Measurements from ENCODE around the gene NISCH. TPM values are rescaled to one million over a fixed set of nuclear protein-coding genes. Genes with fewer than 3 reads are reported as not detected.
A peak's percentile ranks its signal among the peaks of the same experiment; 100 is the strongest.

The NISCH gene
- total RNA-seq, 1 experiment from 2014 or later: 62.2 TPM

GRCh38 chr3:52471371-52472238 lies 16.2 kb downstream of the NISCH start:
- ChIA-PET POLR2A (no interaction called here), CTCF (no interaction called here)
- Histone ChIP-seq H3K4me3 (ENCODE audit: low read depth, low read length) (no peak overlapping the region), H3K4me1 (no peaks in the 10 kb centered on the region), H3K27me3 (replicated peaks; ENCODE audit: control insufficient read depth, insufficient read depth, low read length) (no peaks in the 10 kb centered on the region), H3K9me3 (no peaks in the 10 kb centered on the region), H3K36me3 (ENCODE audit: control insufficient read depth, insufficient read depth, low read length) (peaks cover 4% of the 10 kb centered on the region)
- intact Hi-C loops (cut with micrococcal nuclease; ENCODE audit: unreplicated experiment): no loop called here
- Mint-ChIP-seq H3K9me3 (ENCODE audit: unreplicated experiment) (no peaks in the 10 kb centered on the region), H3K27me3 (ENCODE audit: insufficient read depth, unreplicated experiment) (no peaks in the 10 kb centered on the region), H3K27ac (ENCODE audit: unreplicated experiment) (no peak overlapping the region), H3K4me1 (ENCODE audit: low read depth, unreplicated experiment) (no peaks in the 10 kb centered on the region), H3K36me3 (ENCODE audit: insufficient read depth, unreplicated experiment) (peaks cover 52% of the 10 kb centered on the region), H3K4me3 (ENCODE audit: unreplicated experiment) (no peak overlapping the region)
- peak in 1 of 2 experiments; percentile 38 for DNase-seq
- BruUV-seq (replicated peaks): no TSS peak
- peak; percentile 27 to 50 for TF ChIP-seq CTCF (IDR thresholded peaks at IDR 0.05; ENCODE audit: insufficient read depth in 1 of 2, low read depth in 1 of 2, low read length in 1 of 2, severe bottlenecking in 1 of 2, unreplicated experiment in 1 of 2)

- Mint-ChIP-seq H3K4me3 (ENCODE audit: unreplicated experiment) (no peak overlapping the region), H3K36me3 (ENCODE audit: insufficient read depth, unreplicated experiment) (peaks cover 56% of the 10 kb centered on the region), H3K9me3 (ENCODE audit: unreplicated experiment) (no peaks in the 10 kb centered on the region), H3K27me3 (ENCODE audit: insufficient read depth, unreplicated experiment) (no peaks in the 10 kb centered on the region), H3K4me1 (ENCODE audit: low read depth, unreplicated experiment) (no peaks in the 10 kb centered on the region), H3K27ac (ENCODE audit: unreplicated experiment) (no peak overlapping the region)
- BruUV-seq (replicated peaks): no TSS peak
- Histone ChIP-seq H3K9me3 (no peaks in the 10 kb centered on the region), H3K4me3 (ENCODE audit: low read depth, low read length) (no peak overlapping the region), H3K36me3 (ENCODE audit: control insufficient read depth, insufficient read depth, low read length) (peaks cover 4% of the 10 kb centered on the region), H3K4me1 (no peaks in the 10 kb centered on the region), H3K27me3 (replicated peaks; ENCODE audit: control insufficient read depth, insufficient read depth, low read length) (no peaks in the 10 kb centered on the region)
- ChIA-PET POLR2A (no interaction called here), CTCF (no interaction called here)
- intact Hi-C loops (cut with micrococcal nuclease; ENCODE audit: unreplicated experiment): no loop called here
- no peak for TF ChIP-seq CTCF (IDR thresholded peaks at IDR 0.05; ENCODE audit: insufficient read depth in 1 of 2, low read depth in 1 of 2, low read length in 1 of 2, severe bottlenecking in 1 of 2, unreplicated experiment in 1 of 2)
- no peak for DNase-seq
These were observed 17.0 kb downstream of the NISCH start for GRCh38 chr3:52472239-52473000.

- TF ChIP-seq CTCF (IDR thresholded peaks at IDR 0.05; ENCODE audit: insufficient read depth in 1 of 2, low read depth in 1 of 2, low read length in 1 of 2, severe bottlenecking in 1 of 2, unreplicated experiment in 1 of 2): no peak
- CTCF ChIA-PET: no interaction called here
- peaks cover 6% of the 10 kb centered on the region for H3K36me3 ChIP-seq (ENCODE audit: control insufficient read depth, insufficient read depth, low read length)
- no TSS peak for BruUV-seq (replicated peaks)
- no peaks in the 10 kb centered on the region for H3K4me1 ChIP-seq
- DNase-seq: no peak
- no peaks in the 10 kb centered on the region for H3K9me3 ChIP-seq
- Mint-ChIP-seq H3K4me1 (ENCODE audit: low read depth, unreplicated experiment) (no peaks in the 10 kb centered on the region), H3K4me3 (ENCODE audit: unreplicated experiment) (no peak overlapping the region), H3K27me3 (ENCODE audit: insufficient read depth, unreplicated experiment) (no peaks in the 10 kb centered on the region), H3K27ac (ENCODE audit: unreplicated experiment) (no peak overlapping the region), H3K9me3 (ENCODE audit: unreplicated experiment) (no peaks in the 10 kb centered on the region), H3K36me3 (ENCODE audit: insufficient read depth, unreplicated experiment) (peaks cover 56% of the 10 kb centered on the region)
- H3K27me3 ChIP-seq (replicated peaks; ENCODE audit: control insufficient read depth, insufficient read depth, low read length): no peaks in the 10 kb centered on the region
- POLR2A ChIA-PET: no interaction called here
- intact Hi-C loops (cut with micrococcal nuclease; ENCODE audit: unreplicated experiment): no loop called here
- no peak overlapping the region for H3K4me3 ChIP-seq (ENCODE audit: low read depth, low read length)
These were observed 17.6 kb downstream of the NISCH start for GRCh38 chr3:52473026-52473425.
